HG03558 (cell line): Measurements from ENCODE around the gene ESAM.
A peak's percentile ranks its signal among the peaks of the same experiment; 100 is the strongest.

ENCODE experiments used
- ATAC-seq: cut with Tn5 transposase; IDR thresholded peaks from one replicate; pipeline ENCODE4 v1.9.1; 2021; ENCODE audit warnings: moderate number of reproducible peaks; ENCODE audit not compliant: unreplicated experiment; ENCODE audit errors: extremely low read depth

The ESAM gene

DNA sequence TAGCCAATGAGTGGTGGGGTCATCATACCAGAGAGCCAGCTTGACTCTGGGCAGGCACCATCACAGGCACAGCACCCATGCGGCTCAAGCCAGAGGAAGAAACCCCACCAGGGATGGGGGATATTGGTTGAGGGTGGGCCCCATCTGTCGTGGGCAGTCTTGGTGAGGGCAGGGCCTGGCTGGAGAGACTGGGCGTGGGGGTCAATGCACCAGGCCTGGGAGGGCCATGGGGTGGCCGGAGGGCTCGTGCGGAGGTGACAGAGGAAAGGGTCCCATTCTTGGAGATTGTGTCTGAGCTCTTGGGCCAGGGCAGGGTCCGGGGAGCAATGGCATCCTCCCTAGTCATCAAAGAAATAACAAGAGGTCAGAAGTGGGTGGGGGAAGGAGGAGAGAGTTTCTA is 8.5 kb downstream of the ESAM start:
- no peak for ATAC-seq

DNA sequence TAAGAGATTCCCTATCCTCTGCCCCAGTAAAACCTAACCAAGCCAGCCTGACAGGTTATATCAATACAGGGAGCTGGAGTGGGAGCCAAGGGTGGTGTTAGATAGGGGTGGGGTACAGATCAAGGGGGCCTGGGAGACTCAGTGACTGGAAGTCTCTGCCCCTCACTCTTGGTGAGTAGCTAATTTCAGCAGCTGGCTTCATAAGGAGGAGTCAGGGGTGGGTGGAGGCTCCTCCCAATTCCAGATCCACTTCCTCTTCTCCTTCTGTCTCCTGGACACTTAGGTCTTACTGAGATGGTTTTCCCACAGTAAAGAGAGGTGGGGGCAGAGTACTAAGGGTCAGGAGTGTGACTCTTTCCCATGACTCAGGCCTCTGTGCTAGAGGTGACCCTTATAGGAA is 8.9 kb downstream of the ESAM start:
- ATAC-seq = no peak

DNA sequence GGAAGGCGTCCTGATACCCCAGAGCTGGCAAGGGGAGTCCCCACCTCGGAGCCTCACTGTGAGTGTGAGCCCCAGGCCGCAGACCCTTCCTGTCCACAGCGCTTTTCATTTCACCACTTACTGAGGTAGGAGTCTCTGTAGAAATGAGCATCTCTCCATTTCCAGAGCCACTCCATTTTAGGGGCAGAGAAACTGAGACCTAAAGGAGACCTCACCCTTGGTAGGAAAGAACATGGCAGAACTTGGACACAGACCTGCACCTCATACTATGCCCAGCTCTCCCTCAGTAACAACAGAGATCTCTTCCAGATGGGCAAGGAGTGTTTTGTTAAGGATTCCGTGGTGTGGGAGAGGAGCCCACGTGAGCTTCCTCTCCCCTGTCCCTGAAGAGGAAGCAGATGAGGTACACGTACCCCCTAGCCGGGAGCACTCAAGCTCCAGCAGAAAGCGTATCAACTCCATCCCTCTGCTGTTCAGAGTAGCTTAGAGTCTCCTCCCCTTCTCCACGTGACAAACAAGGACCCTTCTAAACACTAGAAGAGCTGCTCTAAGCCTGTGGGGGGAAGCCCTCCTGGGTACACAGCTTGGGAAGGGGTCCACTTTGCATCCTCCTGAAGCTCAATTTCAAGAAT is 9.5 kb downstream of the ESAM start:
- ATAC-seq = no peak

DNA sequence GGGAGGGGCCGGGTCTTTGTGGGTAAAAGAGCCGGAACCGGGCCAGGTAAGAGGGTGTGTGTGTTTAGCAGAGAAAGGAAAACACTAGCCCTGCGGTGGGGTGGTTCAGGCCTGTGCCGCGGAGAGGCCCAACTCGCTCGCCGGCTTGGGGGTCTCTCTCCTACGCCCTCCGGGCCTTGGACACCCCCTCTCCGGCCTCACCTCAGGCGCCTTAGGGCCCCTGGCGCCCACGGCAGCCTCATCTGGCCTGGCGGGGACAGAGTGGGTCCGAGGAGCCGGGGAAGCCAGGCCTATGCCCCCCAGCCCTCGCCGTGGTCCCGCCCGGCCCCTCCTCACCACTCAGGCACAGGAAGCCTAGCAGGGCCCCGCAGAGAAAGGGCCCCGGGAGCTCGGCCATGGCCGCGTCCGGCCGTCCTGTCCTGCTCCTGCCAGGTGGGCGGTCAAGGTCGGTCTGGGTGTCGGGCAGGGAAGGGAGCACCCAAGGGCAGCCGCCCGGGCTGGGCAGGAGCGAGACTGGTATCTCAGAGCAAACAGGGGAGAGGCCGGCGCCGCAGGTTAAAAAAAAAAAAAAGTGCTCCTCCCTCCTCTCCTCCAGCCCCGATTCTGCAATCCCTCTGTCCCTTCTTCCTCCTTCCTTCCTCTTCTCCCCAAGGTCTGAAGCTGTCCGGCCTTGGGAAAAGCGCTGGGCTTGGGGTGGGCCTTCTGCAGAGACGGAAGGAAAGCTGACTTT is 10.2 kb downstream of the ESAM start, which contains the start of gene VSIG2:
VSIG2 (minus strand) TSS at position 515 of the 730 bp plus-strand sequence; CDS start at position 397, 118 bp downstream.
- no peak for ATAC-seq

DNA sequence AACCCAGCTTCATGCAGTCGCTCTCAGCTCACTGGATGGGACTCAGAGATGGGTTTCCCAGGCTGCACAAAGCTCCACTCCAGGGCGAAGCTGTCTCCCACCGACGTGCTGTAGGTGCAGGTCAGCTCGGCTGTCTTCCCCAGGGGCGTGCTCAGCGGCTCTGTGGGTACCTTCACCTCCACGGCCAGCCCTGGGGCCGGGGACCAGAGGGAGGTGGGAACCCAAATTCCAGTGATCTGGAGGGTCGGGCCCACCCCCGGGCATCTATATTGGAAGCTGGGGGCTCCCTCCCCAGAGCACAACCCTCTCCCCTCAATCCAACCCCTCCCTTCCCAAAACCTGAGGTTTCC is 10.7 kb downstream of the ESAM start:
- no peak for ATAC-seq

DNA sequence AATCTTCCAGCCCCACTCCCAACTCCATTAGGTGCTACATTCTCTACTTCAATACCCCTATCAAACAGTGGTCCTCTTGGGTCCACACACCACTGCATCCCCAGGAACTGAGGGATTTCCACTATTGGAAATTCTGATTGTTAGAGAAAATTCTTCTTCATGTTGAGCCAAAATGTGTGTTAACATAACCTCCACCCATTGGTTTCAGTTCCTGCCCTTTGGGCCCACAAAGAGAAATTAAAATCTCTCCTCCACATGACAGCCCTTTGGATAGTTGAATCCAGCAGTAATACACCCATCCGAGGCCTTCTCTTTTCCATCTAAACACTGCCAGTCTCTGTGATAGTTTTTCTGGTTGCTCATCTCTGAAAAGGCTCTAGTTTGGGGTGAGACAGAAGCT is 12.2 kb downstream of the ESAM start:
- no peak for ATAC-seq

DNA sequence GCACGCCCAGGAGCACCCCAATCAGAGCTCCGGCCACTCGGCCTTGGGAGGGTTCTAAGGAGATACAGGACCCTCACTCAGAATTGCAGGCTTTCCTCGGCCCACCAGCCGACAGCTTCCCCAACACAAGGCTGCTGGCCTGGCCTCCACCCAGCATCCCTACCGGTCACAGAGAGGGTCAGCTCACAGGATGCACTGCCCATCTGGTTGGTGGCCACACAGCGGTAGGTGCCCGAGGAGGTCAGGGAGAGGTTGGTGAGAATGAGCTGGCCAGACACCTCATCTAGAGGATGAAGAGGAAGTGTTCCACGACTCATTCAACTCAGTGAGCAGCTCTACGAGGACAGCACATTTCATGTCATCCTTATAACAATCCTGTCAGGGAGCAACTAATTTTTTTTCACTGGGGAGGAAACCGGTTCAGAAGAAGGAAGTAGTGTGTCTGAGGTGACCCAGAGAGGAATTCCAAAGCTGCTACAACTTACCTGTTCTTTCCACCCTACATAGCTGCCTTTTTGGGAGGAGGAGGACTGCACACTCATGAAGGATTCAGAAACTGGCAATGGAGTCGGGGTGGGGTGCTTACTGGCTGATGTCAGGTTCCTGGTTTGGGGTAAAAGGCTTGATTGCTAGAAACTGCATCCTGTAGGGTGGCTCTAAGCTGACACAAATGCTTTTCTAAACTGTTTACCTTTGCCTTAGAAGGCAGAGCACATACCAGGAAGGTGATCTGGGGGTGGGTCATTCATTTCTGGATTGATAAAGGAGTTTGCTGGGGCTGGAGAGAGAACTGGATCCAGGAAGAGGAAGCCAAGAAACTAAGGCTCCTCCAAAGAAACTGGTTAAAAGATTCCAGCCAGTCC is 13.4 kb downstream of the ESAM start:
- no peak for ATAC-seq

DNA sequence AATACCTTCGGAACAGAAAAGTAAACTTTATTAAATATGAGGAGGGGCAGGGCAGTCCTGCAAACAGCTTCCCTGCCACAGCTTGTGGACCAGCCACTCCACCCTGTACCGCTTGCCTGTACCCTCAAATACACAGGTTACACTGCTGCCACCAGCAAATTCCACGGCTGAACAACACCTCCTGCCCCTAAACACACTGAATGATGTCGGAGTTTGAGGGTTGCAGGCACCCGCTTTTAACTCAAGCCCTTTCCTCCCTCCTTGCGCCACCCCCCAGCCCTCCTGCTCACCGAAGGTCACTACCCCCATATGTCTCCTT is 14.0 kb downstream of the ESAM start:
- no peak for ATAC-seq

DNA sequence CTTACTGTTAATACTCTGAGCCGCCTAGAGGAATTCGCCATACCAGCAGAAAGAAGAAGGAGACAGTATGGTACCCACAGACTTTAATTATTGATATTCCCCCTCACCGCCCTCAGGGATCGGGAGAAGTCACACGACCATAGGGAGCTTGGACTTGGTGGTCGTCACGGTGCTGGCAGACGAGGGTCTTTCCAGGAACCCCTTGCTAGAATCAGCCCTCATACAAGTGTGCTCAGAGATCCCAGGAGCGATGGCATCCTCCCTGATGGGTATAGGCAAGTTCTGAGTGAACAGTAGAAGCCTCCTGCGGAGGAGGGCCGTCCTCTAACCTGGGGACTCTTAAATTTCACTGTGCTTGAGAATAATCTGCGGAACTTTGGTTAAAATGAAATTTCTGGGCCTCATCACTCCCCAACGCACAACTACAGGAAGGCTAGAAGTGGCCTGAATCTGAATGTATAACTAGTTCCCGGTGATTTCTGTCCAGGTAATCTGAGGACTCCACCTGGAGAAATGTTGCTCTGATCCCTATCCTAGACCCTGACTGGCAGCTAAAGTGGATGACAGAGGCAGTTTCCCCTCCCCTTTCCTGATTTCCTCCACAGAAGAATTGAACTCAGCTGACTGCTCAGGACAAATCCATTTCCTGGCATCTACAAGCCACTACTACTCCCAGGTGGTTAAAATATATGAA is 14.5 kb downstream of the ESAM start:
- ATAC-seq = no peak

DNA sequence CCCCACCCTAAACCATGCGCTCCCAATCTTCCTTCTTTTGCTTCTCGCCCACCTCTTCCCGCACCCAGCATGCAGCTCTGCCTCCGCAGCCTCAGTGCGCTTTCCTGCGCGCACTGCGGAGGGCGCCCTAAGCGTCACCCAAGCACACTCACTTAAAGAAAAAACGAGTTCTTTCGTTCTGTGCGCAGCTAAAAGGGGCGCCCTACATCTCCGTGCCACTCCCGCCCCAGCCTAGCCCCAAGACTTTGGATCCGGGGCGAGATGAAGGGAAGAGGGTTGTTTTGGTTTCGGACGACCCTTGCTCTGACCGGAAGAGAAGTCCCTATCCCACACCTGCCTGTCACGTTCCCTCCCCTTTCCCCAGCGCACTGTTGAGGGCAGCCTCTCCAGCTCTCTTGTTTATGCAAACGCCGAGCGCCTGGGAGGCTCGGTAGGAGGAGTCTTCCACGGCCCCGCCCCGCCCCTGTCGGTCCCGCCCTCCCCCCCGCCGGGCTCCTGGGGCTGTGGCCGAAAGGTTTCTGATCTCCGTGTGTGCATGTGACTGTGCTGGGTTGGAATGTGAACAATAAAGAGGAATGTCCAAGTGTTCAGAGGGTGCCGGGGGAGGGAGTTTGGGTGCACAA is 15.4 kb downstream of the ESAM start:
- peak; percentile 77 for ATAC-seq

DNA sequence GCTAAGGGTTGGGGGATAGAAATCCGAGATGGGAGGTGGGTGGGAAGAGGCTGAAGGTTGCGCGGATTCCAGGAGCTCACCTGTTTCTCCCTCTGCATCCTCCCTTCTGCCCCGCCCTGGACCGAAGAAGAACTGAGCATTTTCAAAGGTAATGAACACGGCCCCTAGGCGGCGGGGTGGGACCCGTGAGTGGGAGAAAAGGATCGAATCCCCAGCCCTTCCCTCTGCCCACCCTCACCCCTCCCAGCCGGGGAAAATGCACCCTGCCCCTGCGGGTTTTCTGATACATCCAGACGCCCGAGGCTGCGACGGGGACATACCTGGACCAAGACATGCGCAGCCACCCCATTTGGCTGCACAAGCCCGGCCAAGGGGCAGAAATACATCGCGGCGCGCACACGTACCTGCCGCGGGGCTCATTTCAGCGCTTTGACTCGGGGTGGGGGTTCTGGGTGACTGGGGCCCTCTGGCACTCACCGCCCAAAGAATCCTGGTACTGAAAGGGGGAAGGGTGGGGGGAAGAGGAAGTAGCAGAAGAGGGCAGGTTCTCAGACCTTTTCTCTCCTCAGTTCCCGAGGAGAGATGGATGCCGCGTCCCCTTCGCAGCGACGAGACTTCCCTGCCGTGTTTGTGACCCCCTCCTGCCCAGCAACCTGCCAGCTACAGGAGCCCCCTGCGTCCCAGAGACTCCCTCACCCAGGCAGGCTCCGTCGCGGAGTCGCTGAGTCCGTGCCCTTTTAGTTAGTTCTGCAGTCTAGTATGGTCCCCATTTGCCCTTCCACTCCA is 16.1 kb downstream of the ESAM start:
- ATAC-seq = no peak

DNA sequence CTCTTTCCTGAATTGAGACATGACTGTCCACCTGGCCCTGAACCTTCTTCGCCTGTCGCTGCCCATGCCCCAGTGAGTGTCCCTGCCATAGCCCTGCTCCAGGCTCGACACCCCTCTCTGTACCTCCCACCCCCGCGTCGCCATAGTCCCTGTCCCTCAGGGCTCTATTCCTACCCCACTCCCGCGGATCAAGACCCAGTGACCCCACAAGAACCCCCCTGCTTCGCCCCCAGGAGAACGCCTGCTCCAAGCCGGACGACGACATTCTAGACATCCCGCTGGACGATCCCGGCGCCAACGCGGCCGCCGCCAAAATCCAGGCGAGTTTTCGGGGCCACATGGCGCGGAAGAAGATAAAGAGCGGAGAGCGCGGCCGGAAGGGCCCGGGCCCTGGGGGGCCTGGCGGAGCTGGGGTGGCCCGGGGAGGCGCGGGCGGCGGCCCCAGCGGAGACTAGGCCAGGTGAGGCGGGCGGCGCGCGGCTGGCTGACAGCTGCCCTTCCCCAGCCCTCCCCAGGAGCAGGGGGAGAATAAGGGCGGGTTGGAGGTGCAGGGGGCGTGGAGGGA is 16.7 kb downstream of the ESAM start:
- ATAC-seq = no peak

DNA sequence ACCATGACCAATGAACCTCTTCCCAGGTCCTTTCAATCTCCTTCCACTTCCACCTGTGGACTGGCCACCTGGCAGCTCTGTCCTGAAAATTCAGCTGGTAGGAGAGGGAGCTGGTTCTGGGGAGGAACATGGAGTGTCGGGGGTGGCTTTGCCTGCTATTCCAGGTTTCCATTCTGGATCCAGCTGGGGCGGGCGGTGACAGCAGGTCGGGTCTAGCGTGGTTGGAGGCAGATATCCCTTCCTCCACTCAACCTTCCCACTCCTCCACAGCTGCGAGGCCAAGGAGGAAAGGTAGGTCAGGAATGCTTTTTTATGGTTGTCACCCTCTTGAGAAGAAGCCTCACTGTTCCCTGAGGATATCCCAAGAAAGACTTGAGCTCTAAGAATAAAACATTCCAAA is 19.0 kb downstream of the ESAM start:
- ATAC-seq = no peak

DNA sequence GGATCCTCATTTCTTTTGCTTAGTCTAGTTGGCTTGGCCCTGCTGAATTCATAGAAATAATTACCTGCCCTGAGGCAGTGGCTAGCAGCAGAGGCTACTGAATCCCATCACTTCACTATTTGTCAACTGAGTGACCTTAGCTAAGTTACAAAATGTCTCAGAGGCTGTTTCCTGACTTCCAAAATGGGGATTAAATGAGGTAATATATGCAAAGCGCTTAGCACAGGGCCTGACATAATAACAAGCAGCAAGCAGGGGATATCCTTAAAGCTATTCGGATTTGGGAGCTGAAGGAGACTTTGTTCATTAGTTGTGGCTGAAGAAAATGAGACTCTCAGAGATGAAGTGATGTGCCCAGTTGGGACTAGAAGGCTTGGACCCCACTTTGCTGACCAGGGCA is 19.5 kb downstream of the ESAM start:
- ATAC-seq = no peak

DNA sequence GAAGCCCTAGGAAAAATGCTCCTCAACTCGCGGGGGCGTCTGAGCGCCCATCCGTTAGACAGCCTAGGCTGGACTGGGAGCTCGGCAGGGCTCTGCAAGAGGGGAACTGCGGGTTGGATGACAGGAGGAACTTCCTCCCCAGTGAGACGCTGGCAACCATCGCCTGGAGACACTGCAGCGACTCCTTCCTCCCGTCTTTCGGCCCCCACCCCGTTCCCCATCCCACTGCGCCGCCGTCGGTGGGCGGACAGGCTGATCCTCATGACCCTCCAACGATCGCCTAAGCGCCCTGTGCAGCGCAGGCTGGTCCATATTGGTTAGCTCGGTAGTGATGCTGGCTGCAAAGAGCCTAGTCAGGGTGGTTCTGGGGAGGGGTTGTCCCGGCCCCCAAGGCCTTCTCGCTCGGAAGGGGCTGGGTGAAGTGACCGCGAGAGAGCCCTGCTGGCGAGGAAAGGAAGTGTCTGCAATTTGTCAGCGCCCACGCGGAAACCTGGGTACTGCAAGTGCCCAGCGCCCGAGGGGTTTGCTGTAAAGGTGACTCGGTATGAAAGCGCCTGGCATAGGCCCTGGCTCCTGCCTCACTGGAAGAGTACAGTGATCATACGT is 21.7 kb downstream of the ESAM start:
- no peak for ATAC-seq

DNA sequence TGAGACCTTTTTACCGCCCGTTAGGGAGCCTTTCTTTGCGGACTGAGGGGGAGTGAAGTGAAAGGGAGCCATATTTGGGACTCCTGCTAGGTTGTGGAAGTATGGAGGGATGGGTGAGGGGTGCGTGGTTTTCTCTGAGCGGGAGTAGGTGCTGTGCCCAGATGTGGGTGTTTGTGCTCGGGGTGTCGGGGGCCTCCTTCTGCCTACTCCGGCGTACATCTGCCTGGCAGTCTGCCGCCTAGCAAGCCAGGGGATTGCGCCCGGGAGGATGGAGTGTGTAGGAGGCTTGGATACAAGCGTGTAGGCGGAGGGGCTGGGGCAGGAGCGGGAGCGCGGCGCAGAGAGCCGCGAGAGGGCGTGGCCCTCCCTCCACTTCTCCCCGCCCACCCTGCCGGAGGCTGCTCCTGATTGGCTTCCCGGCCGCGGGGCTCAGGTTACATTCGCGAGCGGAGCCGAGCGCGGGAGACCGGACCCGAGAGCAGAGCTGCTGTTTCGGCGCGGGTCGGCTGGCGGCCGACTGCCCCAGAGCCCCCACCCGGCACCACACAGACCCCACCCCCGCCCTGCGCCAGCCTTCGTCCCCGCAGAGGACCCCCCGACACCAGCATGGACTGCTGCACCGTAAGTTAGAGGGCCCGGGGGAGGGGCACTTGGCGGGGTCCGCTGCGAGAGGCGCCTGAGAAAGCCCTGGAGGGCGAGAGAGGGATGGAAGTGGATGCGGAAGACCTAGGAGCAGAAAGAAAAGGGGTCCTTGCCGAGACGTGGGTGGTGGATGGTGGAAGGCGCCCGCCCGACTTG is 22.4 kb downstream of the ESAM start, which contains the start of gene NRGN:
NRGN (plus strand) TSS at position 464 of the 798 bp plus-strand sequence; CDS start at position 607, 143 bp downstream.
- ATAC-seq = peak; percentile 97

DNA sequence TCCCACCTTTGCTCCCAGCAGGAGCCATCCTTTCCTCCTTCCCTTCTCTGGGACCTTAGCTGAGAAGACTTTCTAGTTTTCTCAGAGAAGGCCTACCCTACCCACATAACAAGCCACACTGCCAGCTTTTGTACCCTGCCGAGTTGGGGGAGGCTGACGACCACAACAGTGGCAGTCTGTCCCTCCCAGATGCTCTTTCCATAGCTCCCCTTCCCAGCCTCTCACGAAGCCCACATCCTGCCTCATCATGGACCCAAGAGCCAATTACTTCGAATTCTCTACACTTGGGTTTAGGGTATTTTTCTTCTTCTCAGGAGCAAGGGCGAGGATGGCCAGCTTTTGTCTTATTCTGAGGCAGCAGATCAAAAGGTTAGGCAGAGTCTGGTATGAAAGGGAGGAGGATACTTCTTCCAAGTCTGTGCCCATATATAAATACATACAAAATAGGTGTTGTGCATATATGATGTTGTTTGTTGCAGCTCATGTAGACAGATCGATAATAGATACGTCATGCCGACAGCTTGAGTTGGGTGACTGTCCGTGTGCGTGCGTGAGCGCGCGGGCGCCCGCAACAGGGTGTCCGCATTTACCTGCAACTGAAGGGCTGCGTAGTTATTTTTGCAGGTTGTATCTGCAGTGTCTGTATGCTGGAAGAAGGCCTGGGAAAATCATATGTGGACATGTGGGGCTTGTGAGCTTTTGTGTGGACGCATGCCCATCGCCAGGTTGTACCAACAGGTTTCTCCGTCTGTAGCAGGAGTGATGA is 23.2 kb downstream of the ESAM start:
- ATAC-seq = no peak
